ENCODE results near the gene KIF26A.

Gene KIF26A

GRCh38 chr14:104181761-104182530, 43.6 kb downstream of the KIF26A start:
- DNase-seq (ENCODE audit: low read depth), result no peak
- H3K4me3 ChIP-seq (ENCODE audit: low read depth, low read length), result no peak overlapping the region
- TF ChIP-seq CTCF (IDR thresholded peaks at IDR 0.05; ENCODE audit: low read depth, low read length, missing control alignments), result no peak

GRCh38 chr14:104182857-104183425, 44.6 kb downstream of the KIF26A start:
- TF ChIP-seq CTCF (IDR thresholded peaks at IDR 0.05; ENCODE audit: low read depth, low read length, missing control alignments), result no peak
- no peak overlapping the region for H3K4me3 ChIP-seq (ENCODE audit: low read depth, low read length)
- DNase-seq (ENCODE audit: low read depth), result no peak

- no peak for TF ChIP-seq CTCF (IDR thresholded peaks at IDR 0.05; ENCODE audit: low read depth, low read length, missing control alignments)
- DNase-seq (ENCODE audit: low read depth), result no peak
- H3K4me3 ChIP-seq (ENCODE audit: low read depth, low read length), result no peak overlapping the region
Observed at GRCh38 chr14:104183796-104184195, 45.4 kb downstream of the KIF26A start.

GRCh38 chr14:104184506-104184905, 46.1 kb downstream of the KIF26A start:
- no peak overlapping the region for H3K4me3 ChIP-seq (ENCODE audit: low read depth, low read length)
- DNase-seq (ENCODE audit: low read depth), result no peak
- no peak for TF ChIP-seq CTCF (IDR thresholded peaks at IDR 0.05; ENCODE audit: low read depth, low read length, missing control alignments)

GRCh38 chr14:104184911-104185499, 46.6 kb downstream of the KIF26A start:
- TF ChIP-seq CTCF (IDR thresholded peaks at IDR 0.05; ENCODE audit: low read depth, low read length, missing control alignments), result no peak
- DNase-seq (ENCODE audit: low read depth), result no peak
- no peak overlapping the region for H3K4me3 ChIP-seq (ENCODE audit: low read depth, low read length)

DNA sequence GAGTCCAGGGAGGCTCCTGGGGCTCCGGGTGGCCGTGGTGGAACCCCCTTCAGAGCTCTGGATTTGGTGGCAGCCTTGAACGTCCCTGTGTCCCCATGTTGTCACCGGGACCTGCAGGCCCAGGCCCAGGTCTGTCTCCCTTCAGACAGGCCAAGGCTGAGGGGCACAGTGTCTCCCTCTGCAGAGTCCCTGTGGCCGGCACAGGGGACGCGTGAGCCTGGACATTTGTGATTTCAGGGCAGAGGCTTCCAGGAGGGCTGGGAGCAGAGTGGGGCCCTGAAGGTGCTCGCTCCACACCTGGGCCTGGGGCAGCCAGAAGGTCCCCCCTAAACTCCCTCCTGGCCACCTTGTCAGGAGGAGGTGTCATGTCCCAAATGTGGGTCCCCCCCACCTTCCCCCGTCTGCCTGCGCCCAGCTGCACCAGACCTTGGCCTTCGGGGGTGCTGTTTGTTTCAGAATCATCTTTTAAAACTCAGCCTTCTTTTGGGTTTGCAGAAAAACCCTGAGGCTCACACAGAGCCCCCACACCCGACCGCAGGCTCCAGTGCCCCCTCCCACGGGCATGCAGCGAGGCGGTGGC, 47.6 kb downstream of the KIF26A start:
- H3K4me3 ChIP-seq (ENCODE audit: low read depth, low read length), result no peak overlapping the region
- DNase-seq (ENCODE audit: low read depth), result no peak
- no peak for TF ChIP-seq CTCF (IDR thresholded peaks at IDR 0.05; ENCODE audit: low read depth, low read length, missing control alignments)
